Stimulated activated CD4-positive, alpha-beta T cell treated with anti-CD3 and anti-CD28 coated beads, Interleukin-12 subunit alpha, Interleukin-12 subunit beta, amount 100 ng/mL, for 4 hours (primary cell): Measurements from ENCODE around the gene MRPS5.

Source experiments
- DNase-seq: peaks from one replicate; pipeline ENCODE4 v3.0.0-alpha.2; 2020

MRPS5 gene

DNA sequence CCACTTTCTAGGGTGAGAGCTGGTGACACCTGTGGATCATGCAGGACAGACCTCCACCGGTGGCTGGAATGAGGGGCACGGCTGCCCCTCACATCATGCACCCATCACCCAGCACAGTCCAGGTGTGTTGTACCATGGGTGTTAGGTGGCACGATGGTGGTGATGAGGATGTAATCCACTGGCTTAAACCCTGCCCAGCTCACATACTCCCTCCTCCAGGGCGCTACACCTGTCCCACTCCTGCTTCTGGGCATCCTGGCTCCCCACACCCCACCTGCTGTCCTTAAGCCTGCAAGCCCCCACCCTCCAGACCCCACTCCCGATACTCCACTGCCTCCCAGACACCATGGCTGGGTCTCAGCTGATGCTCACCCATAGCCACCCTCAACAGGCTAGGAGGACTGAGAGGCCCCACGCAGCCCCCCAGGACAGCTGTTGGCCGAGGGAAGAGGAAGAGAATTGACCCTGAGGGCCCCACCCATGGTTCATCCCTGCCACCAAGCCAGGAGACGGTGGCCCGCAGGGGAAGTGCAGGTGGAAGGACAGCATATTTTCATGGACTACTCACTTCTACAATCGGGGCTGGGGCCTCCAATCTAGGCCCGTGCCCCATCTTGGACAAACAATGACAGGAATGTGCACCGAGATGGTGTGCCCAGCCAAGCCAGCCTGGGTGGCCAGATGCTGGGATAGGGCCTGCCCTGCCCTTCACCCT, 61.8 kb downstream of the MRPS5 start:
- DNase-seq: no peak

DNA sequence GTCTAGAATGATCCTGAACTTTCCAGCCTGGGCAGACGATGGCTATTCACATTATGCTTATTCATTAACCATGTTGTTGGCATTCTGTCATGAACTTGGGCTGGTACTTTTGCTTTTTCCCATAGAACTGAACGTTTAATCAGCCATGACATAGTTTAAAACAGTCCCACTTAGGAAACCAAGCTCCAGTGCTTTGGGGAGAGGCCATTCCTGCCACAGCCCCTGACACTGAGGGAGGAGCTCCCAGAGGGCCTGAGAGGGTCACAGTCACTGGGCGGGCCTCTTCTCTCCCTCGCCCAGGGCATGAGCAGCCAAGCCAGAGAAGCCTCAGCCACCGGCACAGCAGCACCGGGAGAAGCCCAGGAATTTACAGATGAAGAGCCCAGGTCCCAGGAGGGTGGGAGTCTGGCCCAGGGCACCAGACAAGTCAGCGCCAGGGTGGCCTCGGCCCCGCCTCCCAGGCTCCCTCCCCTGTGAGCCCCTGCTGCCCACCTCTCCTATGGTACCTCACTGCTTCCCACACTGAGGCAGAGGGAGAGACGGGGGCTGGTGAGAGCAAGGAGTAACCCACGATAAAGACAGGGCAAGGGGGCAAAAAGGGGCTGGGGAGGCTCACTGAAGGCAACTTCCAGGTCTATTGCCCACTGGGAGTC, 62.5 kb downstream of the MRPS5 start:
- DNase-seq: no peak

DNA sequence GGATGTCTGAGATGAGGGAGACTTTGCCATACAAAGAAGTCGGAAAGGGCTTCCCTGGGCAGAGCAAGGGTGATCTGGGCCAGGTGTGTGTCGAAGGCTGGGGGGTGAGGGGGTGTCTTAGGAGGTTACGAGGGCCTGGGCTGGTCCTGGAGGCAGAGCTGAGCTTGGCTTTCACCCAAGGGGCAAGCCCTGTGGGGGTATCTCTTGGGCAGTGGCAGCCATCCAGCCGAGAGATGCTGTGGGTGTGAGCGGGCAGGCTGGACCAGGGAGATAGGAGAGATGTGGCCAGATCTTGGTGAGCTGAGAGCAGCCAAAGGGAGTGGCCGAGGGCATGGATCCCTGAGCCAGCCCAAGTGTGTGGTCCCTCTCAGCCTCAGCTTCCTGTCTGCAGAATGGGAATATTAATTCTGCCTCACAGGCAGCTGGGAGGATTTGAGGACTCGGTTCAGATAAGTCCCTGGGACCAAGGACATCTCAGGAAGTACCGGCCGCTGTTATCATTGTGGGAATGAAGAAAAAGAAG, 63.1 kb downstream of the MRPS5 start:
- no peak for DNase-seq

DNA sequence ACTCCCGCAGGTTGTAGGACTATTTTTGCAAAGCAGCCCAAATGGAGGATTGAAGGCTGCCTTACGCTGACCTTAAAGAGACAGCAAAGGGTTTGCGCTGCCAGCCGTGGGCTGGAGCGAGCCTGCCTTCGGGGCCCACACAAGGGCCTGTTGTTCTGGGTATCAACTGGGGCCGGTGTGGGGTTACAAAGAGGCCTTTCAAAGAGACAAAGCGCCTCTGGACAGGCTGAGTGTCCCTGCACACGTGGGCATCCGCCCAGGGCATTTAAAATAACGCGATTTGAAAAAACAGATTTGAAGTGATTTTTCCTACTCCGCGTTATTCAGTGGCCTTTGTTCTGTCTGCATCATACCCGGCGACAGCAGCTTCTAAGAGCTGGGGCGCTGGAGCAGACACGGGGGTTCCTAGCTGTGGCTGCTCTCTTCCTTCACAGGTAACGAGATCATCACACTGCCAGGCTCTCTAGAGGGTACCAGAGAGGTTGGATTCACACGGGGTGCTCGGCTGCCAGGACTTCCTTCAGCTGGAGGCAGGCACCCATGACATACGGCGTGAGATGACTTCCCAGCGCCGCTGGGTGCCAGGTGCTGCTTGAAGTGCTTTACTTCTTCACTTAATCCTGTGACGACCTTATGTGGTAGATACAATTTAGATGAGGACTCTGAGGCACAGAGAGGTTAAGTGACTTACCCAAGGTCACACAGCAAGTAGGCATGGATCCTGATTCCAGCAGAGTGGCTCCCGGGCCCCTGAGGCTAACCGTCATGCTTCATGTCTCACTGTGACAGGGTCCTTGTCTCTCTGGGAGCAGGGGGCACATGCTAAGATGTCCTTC, 63.9 kb downstream of the MRPS5 start:
- DNase-seq: no peak

DNA sequence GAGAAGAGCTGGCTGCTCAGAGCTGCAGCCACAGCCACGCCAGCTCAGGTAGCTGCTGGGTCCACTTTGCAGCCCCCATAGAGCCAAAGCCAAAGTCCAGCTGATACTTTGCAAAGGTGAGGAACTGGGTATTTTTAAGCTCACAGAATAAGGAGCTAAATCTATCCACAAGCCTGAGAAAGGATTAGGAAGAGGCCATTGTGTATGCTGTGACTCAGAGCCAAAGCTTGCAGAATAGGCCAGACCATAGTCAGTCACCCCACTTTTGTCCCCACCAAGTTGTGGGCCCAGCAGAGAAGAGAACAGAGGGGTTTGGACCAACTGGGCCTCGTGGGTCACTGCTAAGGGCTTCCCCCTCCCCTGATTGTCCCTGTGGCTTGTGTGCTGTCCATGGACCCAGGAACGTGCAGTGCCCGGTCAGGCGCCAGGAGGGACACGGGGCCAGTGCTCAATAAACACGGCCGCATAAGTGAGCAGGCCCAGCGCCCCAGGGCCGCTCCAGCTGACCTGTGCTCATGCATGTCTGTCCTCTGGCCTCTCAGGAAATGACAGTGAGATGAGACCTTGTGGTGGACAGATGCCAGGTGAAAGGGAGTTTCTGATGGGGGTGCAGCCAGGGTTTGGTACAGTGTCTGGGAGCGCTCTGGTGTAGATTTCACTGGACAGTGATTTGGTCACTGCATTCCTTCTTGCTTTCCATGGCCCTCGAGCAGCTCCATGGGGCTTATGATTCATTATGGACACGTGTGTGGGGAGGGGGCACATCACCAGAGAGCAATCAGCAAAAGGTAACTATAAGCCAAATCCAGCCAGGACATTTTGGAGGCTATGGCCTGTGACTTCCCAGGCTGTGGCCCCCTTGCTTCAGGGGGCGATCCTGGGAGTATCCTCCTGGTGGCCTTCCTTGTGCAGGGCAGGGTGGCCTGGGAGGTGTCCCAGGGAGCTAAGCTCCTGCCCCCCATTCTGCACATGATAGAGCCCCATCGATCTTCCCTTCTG, 64.8 kb downstream of the MRPS5 start:
- no peak for DNase-seq

DNA sequence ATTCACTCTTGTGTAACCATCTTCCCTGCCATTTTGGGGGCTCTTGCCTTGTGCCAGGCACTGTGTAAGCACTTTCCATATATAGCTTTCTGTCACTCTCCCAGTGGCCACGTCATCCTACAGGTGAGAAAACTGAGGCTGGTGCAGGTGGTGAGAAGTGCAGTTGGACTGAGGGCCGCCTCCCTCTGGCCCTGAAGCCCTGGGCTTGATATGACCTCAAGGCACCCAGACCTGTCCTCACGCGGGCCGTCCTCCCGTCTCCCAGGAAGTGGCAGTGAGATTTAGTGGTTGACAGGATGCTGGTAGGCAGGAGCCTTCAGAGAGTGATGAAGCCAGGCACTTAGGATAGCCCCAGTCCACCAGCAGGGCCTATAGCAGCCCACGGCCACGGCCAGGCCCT, 65.6 kb downstream of the MRPS5 start:
- DNase-seq: no peak

DNA sequence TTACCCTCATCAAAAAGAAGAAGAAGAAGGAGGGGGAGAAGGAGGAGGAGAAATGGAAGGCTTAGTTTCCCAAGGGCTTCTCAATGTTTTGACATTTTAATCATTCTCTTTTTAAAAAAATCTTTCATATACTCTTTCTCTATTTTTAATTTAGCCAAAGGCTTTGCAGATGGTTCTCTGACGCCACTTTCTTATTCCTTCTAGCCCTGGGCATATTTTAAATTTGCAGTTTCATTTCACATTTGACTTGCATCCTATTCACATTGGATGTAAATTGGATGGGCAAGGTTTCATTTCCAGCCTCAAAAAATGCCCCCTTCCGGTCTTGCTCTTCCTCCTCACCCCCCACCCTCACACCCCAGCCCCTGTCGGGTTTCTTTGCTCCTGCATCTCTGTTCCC, 66.3 kb downstream of the MRPS5 start:
- DNase-seq: no peak

DNA sequence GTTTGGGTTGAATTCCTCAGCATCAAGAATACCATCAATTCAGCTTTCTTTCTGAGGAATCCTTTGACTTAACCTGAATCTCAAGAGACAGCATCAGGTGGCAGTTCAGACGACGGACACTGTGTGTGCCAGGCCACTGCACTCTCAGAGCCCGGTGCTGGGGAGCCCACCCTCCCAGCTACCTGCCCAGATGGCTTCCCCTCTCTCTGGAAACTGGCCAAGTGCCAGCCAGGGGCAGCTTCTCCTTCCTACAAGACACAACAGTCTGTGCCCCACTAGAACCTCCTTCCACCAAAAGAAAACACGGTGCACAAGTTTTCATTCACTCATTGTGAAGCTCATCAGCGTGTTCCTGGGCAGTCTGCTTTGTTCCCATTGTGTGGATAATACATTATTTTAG, 67.6 kb downstream of the MRPS5 start:
- DNase-seq: no peak

DNA sequence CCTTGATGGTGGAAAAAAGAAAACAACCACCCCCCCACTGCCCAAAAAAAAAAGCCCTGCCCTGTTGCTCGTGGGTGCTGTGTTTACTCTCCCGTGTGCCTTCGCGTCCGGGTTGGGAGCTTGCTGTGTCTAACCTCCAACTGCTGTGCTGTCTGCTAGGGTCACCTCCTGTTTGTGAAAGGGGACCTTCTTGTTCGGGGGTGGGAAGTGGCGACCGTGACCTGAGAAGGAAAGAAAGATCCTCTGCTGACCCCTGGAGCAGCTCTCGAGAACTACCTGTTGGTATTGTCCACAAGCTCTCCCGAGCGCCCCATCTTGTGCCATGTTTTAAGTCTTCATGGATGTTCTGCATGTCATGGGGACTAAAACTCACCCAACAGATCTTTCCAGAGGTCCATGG, 68.1 kb downstream of the MRPS5 start:
- DNase-seq: no peak

DNA sequence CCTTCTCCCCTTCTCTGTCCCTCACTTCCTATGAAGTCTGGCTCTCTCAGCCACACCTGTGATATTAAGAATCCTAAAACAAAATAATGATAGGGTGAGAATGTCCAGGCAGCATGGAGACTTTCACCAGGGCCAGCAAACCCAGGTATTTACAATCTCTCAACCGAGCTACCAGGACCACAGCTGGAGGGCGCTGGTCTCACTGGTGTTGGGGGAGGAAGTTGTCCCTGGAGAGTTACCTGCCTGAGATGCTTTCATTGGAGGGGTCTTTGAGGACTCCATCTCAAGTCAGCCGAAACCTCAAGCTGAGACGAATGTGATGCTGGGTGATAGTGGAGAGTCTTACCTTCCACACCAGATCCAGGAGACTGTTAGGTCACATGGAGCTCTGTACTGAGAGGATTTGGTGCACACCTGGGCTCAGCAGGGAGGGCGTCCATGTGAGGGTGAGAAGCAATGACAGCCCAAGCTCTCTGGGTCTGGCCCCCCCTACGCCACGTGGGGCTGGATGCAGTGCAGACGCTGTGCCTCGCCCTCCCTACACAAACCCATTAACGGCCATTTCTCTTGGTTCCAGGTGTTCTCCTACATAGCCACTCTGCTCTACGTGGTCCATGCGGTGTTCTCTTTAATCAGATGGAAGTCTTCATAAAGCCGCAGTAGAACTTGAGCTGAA, 68.7 kb downstream of the MRPS5 start:
- DNase-seq: no peak

DNA sequence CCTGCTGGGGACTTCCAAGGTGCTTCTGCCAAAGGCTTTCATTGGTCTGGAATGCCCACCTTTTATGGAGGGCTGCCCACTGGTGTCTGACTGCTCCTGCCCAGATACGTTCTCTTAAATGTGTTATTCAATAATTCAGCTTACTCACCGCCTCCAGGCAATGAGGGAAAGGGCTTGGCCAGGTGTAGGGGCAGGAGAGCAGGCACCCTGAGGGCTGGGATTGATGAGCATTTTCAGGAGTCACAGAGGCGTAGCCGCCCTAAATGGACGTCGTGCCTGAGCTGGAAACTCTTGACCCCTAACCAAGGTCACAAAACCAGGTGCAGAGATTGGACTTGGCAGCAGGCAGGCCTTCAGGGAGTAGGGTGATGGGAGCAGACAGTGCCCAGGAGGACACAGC, 69.3 kb downstream of the MRPS5 start:
- no peak for DNase-seq

DNA sequence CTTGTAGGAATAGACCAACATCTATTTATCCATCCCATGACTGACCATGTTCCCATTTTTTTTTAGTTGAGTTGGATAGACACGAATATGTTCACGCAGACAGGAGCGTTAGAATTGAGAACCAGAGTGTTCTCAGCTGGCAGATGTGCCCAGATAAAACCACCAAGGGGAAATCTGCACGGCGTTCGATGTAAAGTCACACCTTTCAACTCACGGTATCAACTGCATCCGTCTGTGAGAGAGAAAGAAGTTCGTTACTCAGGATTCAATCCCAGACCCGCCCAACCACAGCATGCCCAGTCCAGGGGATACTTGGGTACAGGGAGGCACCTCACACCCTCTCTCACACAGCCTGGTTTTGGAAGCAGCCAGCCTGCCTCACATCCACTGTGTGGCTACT, 70.0 kb downstream of the MRPS5 start:
- DNase-seq: no peak

DNA sequence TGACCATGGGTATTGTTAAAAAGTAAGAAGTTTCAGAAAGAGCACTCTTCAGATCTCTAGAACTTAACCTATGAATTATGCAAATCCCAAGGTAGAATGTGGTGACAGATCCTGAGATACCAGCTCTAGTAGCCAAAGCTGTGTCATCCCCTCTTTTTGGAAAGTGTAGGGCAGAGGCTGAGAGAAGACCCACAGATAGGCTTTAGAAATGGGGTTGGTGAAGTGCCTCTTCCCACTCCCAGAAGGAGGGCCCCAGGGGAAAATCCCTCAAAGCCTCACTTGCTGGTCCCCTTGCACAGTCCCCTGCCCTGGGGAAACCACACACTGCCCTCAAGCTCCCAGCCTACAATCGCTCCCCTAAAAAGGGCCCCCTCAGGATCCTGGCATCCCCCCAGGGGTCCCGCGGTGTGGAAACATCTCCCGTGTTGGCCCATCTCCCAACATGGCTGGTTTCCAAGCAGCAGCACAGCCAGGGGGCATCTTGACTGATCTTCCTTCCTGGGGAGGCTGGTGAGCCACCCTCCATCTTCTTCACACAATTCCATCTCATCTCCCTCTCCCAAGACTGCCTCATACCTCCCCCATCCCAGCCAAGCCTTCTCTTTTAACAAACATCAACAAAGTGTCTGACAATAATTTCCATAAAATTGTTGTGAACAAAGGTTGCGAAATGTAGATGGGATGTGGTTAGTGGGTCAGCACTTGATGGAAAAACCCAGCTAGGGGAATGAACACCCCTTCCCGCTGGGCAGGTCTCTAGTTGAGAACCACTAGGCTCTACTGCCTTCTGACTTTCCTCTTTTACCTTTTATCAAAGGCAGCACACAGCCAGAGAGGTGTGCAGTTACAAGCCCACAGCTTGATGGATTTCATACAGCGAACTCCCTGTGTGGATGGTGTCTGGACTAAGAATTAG, 71.0 kb downstream of the MRPS5 start:
- no peak for DNase-seq

DNA sequence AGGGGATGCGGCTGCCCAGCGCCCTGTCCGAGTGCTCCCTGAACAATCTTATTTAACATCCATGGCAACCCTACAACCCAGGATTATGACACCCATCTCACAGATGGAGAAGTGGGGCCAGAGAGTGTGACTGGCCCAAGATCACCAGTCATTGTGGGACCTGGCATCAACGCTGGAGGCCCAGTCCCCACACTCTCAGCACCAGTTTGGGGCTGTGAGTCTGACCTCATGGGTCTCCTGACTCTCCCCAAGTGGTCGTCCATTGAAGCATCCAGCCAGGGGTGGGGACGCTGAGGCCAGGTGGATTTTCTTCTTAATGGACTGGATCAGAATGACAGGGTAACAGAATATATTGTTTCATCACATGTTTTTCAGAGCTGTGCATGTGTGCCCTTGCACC, 71.6 kb downstream of the MRPS5 start:
- no peak for DNase-seq

DNA sequence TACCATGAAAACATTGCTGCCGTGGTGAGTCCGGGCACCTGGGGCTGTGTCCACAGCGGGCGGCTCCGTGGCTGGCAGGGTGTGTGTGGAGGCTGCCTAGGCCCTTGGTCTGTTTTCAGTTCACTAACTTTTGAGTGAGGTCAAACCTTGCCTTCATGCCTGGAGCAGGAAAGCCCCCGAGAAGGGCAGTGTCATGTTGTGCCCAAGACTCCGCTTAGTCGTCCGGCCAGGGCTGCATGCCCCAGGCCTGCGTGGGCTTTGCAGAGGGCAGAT, 72.0 kb downstream of the MRPS5 start:
- DNase-seq: no peak

DNA sequence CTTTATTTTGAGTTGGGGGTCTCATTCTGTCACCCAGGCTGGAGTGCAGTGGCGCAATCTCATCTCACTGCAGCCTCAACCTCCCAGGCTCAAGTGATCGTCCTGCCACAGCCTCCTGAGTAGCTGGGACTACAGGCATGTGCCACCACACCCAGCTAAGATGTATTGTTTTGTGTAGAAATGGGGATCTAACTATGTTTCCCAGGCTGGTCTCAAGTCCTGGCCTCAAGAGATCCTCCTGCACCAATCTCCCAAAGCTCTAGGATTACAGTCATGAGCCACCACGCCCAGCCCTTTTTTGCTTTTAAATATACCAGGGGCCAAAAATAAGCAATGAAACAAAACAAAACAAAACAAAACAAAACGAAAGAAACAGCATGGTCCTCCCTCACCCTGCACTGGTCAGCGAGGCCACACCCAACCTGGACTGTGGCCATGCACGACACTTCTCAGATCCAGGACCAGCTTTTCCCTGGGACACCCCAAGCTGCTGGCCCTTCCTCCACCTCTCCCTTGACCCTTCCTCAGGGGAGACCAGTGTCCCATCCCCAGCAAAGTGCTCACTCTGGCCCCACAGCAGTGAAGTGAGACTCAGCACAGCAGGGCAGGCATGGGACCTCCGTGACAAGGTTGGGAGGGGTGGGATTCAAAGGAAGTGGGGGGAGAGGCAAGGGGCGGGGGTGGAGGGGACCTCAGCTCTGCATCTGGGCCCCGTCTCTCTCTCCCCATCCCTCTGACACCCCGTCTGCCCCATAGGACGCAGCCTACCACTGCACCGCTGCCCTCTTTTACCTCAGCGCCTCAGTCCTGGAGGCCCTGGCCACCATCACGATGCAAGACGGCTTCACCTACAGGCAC, 72.6 kb downstream of the MRPS5 start:
- DNase-seq: no peak

DNA sequence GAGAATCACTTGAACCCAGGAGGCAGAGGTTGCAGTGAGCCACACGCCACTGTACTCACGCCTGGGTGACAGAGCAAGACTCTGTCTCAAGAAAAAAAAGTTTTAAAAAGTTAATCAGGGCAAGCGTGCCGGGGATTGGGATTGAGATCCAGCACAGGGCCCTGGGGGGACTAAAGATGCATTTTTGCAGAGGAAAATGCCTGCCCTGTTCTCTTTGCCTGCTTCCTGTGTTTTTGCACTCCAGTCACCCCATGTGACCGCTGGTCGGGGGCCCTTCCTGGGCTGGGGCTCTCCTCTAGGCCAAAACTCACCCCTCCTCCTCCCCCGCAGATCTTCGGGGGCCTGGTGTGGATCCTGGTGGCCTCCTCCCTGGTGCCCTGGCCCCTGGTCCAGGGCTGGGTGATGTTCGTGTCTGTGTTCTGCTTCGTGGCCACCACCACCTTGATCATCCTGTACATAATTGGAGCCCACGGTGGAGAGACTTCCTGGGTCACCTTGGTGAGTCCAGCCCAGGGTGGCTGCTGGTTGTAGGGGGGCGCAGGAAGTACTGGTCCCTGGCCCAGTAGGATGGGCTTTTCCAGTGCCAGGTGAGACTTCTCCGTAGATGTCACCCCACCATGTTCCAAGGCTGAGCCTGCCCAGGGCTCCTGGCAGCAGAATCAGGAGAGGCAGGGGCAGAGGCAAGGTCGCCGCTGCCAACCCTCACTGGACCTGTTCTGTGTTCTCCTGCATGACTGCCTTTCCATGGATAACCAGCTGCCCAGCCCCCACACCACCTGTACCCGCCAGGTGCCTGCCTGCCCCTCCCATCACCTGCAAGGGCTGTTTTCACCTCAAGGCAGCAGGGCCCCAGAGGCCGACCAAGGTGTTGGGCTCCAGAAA, 73.7 kb downstream of the MRPS5 start:
- DNase-seq: no peak

DNA sequence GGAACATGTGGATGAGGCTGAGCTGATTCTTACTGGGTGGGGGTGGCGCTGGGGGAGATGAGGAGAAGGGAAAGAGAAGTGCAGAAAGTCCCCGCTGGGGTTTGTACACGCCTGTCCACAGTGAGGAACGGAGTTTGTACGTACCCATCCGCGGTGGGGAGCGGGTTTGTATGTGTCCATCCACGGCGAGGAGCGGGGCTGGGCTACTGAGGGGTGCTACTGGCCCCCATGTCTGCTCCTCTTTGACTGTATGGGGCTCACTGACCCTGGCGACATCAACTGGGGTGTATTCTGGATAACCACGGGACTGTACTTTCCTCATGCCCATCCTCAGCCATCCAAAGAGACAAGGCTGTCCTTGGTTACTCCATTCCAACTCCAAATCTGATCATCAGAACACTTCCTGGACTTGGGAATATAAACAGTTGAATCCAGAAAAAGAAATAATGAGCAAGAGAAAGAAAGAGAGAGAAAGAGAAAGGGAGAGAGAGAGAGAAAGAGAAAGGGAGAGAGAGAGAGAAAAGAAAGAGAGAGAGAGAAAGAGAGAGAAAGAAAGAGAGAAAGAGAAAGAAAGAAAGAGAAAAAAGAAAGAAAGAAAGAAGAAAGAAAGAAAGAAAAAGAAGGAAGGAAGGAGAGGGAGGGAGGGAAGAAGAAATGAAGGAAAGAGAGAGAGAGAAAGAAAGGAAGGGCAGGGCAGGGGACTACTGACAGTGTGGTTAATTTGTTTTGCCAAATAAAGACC, 75.1 kb downstream of the MRPS5 start:
- DNase-seq: no peak
